Measurements from ENCODE around the gene LPCAT1.

- TF ChIP-seq CTCF (IDR thresholded peaks at IDR 0.05) (no peak), POLR2AphosphoS5 (IDR thresholded peaks at IDR 0.05; ENCODE audit: low read depth, low read length) (no peak), REST (IDR thresholded peaks at IDR 0.05; ENCODE audit: insufficient read depth in 1 of 2, low read depth in 2 of 2, low read length in 1 of 2) (no peak), TCF7L2 (IDR thresholded peaks at IDR 0.05; ENCODE audit: low read depth, low read length) (no peak), SIN3A (IDR thresholded peaks at IDR 0.05; ENCODE audit: borderline replicate concordance, insufficient read depth, low read depth, low read length) (no peak)
Observed at GRCh38 chr5:1429496-1429895, 94.3 kb downstream of the LPCAT1 start.

All from Panc1 (cell line).